ENCODE measurements around the gene SLC25A10. TPM values are rescaled to one million over a fixed set of nuclear protein-coding genes. Genes with fewer than 3 reads are reported as not detected.
"Not testable (repeated sequence)": the region's sequence is repeated elsewhere in the genome, so short reads cannot be mapped to it uniquely, and the experiment has no call there.

SLC25A10 gene
- total RNA-seq, 4 donors from 2014 or later = 3.4 to 9.3 (median 6.7) TPM

DNA sequence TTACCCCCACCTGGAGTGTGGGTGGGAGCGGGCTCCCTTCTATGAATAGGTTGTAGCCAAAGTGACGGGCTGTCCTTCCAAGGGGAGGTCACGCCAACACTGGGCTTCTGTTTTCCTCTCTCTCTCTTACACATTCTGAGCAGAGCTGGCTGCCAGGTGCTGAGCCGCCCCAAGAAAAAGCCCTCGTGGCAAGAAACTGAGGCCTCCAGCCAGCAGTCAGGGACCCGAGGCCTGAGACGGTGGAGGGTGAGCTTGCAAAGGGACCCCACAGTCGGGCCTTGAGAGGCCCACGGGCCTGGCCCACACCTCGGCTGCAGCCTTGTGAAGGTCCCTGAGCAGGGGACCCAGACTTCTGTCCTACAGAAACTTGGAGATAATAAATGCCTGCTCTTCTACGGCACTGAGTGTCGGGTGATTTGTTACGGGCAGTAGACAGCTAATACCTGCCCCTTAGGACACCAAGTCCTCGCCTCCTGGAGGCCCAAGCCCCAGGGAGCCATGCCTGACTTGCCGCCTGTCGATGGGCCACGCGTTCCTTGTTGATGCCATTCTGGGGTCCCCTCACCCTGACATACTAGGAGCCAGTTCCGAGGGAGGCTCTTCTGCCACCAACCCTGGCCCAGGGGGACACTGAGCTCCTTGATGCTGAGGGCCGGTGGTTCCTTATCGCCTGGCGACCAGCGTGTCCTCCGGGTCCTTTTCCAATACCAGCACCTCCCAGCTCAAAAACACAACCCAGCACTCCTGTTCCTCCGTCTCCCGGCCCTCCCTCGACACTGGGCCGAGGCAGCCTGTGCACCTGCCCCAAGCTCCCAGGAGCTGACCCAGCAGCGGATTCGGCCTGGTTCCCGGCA, 26.1 kb downstream of the SLC25A10 start:
- Histone ChIP-seq H3K27me3 (peaks cover 17 to 35% (median 25%) of the 10 kb centered on the region in 3 donors), H3K9me3 (no peaks in the 10 kb centered on the region), H3K4me1 (peaks cover 4 to 5% of the 10 kb centered on the region in 2 donors), H3K4me3 (no peak overlapping the region), H3K36me3 (no peaks in the 10 kb centered on the region), H3K27ac (no peak overlapping the region)
- intact Hi-C loops (cut with DNase I; ENCODE audit: low total_unique reads) = no loop called here
- in situ Hi-C loops (cut with MboI; ENCODE audit: low sequenced_read_pairs in 4 of 4) = no loop called here
- TF ChIP-seq, protein P1, sequence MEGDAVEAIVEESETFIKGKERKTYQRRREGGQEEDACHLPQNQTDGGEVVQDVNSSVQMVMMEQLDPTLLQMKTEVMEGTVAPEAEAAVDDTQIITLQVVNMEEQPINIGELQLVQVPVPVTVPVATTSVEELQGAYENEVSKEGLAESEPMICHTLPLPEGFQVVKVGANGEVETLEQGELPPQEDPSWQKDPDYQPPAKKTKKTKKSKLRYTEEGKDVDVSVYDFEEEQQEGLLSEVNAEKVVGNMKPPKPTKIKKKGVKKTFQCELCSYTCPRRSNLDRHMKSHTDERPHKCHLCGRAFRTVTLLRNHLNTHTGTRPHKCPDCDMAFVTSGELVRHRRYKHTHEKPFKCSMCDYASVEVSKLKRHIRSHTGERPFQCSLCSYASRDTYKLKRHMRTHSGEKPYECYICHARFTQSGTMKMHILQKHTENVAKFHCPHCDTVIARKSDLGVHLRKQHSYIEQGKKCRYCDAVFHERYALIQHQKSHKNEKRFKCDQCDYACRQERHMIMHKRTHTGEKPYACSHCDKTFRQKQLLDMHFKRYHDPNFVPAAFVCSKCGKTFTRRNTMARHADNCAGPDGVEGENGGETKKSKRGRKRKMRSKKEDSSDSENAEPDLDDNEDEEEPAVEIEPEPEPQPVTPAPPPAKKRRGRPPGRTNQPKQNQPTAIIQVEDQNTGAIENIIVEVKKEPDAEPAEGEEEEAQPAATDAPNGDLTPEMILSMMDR (IDR thresholded peaks at IDR 0.05 in 4 of 5, conservative IDR thresholded peaks at IDR 0.05 in 1 of 5) = no peak
- no peak for TF ChIP-seq POLR2A (IDR thresholded peaks at IDR 0.05)
- ATAC-seq (no peak), DNase-seq (no peak)

DNA sequence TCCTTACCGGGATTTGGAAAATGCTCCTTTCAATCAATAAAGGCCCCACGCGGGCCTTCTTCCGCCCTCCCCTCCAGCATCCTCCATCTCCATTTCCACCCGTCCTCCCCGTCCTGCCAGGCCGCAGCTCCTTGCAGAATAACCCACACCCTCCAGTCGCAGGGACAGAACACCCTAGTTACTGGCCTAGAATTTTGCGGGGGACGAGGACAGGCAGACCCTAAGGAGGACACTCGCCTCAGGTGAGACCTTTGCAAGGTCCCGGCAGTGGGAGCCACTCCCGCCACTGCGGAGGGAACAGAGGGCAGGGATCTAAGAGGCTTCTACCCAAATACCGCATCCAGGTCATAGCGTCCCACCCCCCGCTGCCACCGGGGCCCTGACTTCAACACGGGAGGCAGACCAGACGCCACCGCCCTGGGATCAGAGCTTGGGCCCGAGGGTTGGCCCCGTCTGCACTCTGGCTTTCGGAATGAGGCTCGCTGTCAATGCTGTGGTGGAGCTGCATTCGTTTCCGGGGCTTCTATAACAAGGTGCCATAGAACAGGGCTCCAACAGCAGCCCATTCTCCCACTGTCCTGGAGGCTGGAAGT, 26.8 kb downstream of the SLC25A10 start:
- Histone ChIP-seq H3K4me1 (peaks cover 3% of the 10 kb centered on the region in 2 donors), H3K9me3 (no peaks in the 10 kb centered on the region), H3K36me3 (no peaks in the 10 kb centered on the region), H3K27ac (no peak overlapping the region), H3K27me3 (peaks cover 17 to 35% (median 25%) of the 10 kb centered on the region in 3 donors), H3K4me3 (no peak overlapping the region)
- in situ Hi-C loops (cut with MboI; ENCODE audit: low sequenced_read_pairs in 4 of 4) (no loop called here), intact Hi-C loops (cut with DNase I; ENCODE audit: low total_unique reads) (no loop called here)
- no peak for ATAC-seq
- TF ChIP-seq POLR2A (IDR thresholded peaks at IDR 0.05) = no peak
- TF ChIP-seq, protein P1 (IDR thresholded peaks at IDR 0.05 in 4 of 5, conservative IDR thresholded peaks at IDR 0.05 in 1 of 5) = no peak
- DNase-seq = no peak

DNA sequence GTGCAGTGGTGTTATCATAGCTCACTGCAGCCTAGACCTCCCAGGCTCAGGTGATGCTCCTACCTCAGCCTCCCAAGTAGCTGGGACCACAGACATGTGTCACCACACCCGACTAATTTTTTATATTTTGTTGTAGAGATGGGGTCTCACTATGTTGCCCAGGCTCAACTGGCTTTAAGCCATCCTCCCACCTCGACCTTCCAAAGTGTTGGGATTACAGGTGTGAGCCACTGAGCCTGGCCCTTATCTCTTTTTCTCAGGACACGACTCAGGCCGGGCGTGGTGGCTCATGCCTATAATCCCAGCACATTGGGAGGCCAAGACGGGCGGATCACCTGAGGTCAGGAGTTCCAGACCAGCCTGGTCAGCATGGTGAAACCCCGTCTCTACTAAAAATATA, 27.5 kb downstream of the SLC25A10 start:
- H3K36me3 ChIP-seq; in situ Hi-C loops (cut with MboI; ENCODE audit: low sequenced_read_pairs in 4 of 4); H3K27ac ChIP-seq; ATAC-seq; intact Hi-C loops (cut with DNase I; ENCODE audit: low total_unique reads); H3K4me3 ChIP-seq; DNase-seq; H3K9me3 ChIP-seq; H3K4me1 ChIP-seq: not testable (repeated sequence)
- peaks cover 17 to 31% (median 25%) of the 10 kb centered on the region in 3 donors for H3K27me3 ChIP-seq

DNA sequence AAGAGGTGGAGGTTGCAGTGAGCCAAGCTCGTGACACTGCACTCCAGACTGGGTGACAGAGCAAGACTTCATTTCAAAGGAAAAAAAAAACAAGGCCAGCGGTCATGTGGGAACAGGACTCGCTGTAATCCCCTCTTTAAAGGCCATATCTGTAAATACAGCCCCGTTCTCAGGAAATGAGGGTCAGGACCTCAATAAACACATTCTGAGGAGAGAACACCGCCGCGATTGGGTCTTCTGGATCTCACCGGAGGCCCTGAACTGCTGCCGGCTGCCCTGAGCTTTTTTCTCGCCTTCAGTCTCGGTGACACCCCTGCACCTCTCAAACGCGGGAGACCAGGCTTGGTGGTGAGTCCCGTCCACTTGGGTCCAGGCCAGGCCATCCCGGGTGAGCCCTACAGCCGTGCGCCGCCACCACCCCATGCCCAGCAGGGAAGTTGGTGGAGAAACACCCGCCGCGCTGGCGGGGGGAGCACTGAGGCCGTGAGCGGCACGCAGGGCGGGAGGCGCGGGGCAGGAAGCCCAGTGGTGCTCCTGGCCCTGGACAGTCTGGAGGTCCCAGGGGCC, 28.4 kb downstream of the SLC25A10 start:
- Histone ChIP-seq H3K27ac (no peak overlapping the region), H3K4me3 (no peak overlapping the region), H3K27me3 (peaks cover 12 to 31% (median 25%) of the 10 kb centered on the region in 3 donors), H3K4me1 (no peaks in the 10 kb centered on the region), H3K9me3 (no peaks in the 10 kb centered on the region), H3K36me3 (no peaks in the 10 kb centered on the region)
- TF ChIP-seq, protein P1 (IDR thresholded peaks at IDR 0.05 in 4 of 5, conservative IDR thresholded peaks at IDR 0.05 in 1 of 5) = no peak
- no peak for TF ChIP-seq POLR2A (IDR thresholded peaks at IDR 0.05)
- in situ Hi-C loops (cut with MboI; ENCODE audit: low sequenced_read_pairs in 4 of 4) (no loop called here), intact Hi-C loops (cut with DNase I; ENCODE audit: low total_unique reads) (no loop called here)
- DNase-seq (no peak), ATAC-seq (no peak)

DNA sequence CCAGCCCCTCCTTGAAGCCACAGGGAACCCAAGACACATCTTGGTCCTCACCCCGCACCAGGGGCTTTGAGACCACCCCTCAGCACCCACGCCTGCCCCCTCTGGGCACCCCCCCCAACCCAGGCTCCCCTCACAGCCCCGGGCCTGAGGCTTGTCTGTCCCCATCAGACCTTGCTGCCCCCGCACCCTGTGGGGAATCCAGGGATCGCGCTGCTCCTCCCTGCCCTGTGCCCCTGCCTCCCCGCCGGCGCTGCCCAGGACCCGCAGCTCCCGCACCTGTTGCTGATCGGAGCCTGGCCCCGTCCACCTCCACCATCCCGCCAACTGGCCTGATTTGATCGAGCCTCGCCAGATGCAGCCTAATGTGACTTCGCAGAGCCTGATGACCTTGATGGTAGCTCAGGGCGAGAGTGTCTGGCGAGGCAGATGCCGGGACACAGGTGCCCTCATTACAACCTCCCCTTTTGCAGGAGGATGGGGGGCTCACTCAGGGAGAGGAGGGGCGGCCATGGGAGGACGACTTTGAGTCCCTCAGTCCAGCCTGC, 29.0 kb downstream of the SLC25A10 start:
- ATAC-seq = no peak
- no peak overlapping the region for H3K27ac ChIP-seq
- H3K4me3 ChIP-seq = no peak overlapping the region
- peaks cover 12 to 31% (median 25%) of the 10 kb centered on the region in 3 donors for H3K27me3 ChIP-seq
- DNase-seq = no peak
- in situ Hi-C loops (cut with MboI; ENCODE audit: low sequenced_read_pairs in 4 of 4) (no loop called here), intact Hi-C loops (cut with DNase I; ENCODE audit: low total_unique reads) (no loop called here)
- no peaks in the 10 kb centered on the region for H3K9me3 ChIP-seq
- H3K36me3 ChIP-seq = no peaks in the 10 kb centered on the region
- TF ChIP-seq, protein P1 (IDR thresholded peaks at IDR 0.05 in 4 of 5, conservative IDR thresholded peaks at IDR 0.05 in 1 of 5) = no peak
- no peak for TF ChIP-seq POLR2A (IDR thresholded peaks at IDR 0.05)
- no peaks in the 10 kb centered on the region for H3K4me1 ChIP-seq
